ENCODE data around the gene BTN1A1. TPM values are rescaled to one million over a fixed set of nuclear protein-coding genes. Genes with fewer than 3 reads are reported as not detected.
A peak's percentile ranks its signal among the peaks of the same experiment; 100 is the strongest.

The BTN1A1 gene
- total RNA-seq, 4 donors from 2014 or later: not detected

- Histone ChIP-seq H3K27me3 (no peaks in the 10 kb centered on the region), H3K27ac (peak overlapping the region; percentile 35 to 89 (median 87)), H3K36me3 (no peaks in the 10 kb centered on the region), H3K4me1 (peaks cover 6 to 42% (median 18%) of the 10 kb centered on the region in 3 donors), H3K4me3 (peak overlapping the region; percentile 27 to 68 (median 54)), H3K9me3 (no peaks in the 10 kb centered on the region)
- intact Hi-C loops (cut with DNase I): no loop called here
- DNase-seq: no peak
- no peak for TF ChIP-seq CTCF (IDR thresholded peaks at IDR 0.05)
- no peak for TF ChIP-seq POLR2A (IDR thresholded peaks at IDR 0.05)
- WGBS, 2 donors: 0% methylated on average over 13 of the region's 13 CpGs
Measured at GRCh38 chr6:26553264-26553634, 53.1 kb downstream of the BTN1A1 start.

GRCh38 chr6:26553635-26554446 is 53.7 kb downstream of the BTN1A1 start:
- 0% methylated on average over 19 of the region's 19 CpGs for WGBS, 2 donors
- intact Hi-C loops (cut with DNase I): no loop called here
- no peak for DNase-seq

GRCh38 chr6:26554447-26554696 is 54.3 kb downstream of the BTN1A1 start:
- no peak for DNase-seq
- intact Hi-C loops (cut with DNase I): no loop called here
- no peaks in the 10 kb centered on the region for H3K36me3 ChIP-seq
- TF ChIP-seq CTCF (IDR thresholded peaks at IDR 0.05): no peak
- TF ChIP-seq POLR2A (IDR thresholded peaks at IDR 0.05): no peak
- 14 to 24% methylated on average over 1 of the region's 1 CpG for WGBS, 2 donors
- peaks cover 6 to 42% (median 18%) of the 10 kb centered on the region in 3 donors for H3K4me1 ChIP-seq
- peak overlapping the region in 3 of 4 donors; percentile 86 to 89 (median 88) for H3K27ac ChIP-seq
- H3K9me3 ChIP-seq: no peaks in the 10 kb centered on the region
- no peaks in the 10 kb centered on the region for H3K27me3 ChIP-seq
- H3K4me3 ChIP-seq: peak overlapping the region in 3 of 4 donors; percentile 51 to 68 (median 57)

More at GRCh38 chr6:26553635-26554446, 53.7 kb downstream of the BTN1A1 start:
- H3K4me1 ChIP-seq: peaks cover 6 to 42% (median 18%) of the 10 kb centered on the region in 3 donors
- H3K36me3 ChIP-seq: no peaks in the 10 kb centered on the region
- H3K4me3 ChIP-seq: peak overlapping the region; percentile 27 to 68 (median 54)
- H3K27me3 ChIP-seq: no peaks in the 10 kb centered on the region
- TF ChIP-seq CTCF (IDR thresholded peaks at IDR 0.05): no peak
- TF ChIP-seq POLR2A (IDR thresholded peaks at IDR 0.05): no peak
- H3K9me3 ChIP-seq: no peaks in the 10 kb centered on the region
- H3K27ac ChIP-seq: peak overlapping the region; percentile 35 to 89 (median 87)

DNA sequence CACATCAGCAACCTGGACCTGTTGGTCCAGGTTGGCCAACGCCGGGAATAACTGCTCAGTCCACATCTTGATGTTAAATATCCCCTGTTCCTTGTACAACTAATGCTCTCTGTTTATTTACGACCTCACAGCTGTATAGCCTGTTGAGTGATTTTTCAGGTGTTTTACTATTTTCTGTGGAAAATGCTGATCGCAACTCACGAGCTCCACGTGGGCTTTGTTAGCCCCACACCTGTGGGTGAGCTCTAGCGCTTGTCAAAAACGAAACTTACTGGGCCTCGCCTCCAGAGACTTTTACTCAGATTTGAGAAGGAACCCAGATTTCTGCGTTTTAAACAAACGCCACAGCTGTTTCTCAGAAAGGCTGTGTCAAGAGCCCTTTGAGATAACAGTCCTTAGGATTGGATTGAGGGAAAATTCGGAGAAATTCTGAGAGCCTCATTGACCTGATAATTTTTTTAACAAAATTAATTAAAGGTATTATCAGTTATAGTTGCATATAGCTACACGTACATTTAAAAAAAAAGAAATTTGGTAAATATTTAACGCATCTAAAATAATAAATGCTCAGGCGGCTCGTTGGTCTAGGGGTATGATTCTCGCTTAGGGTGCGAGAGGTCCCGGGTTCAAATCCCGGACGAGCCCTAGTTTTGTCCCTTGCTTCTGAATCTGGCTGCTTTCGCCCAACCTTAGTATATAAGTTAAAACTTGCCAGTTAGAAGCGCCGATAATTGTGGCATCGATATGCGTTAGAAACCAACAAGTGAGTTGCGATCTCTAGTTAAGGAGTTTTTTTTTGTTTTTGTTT is 54.8 kb downstream of the BTN1A1 start:
- TF ChIP-seq CTCF (IDR thresholded peaks at IDR 0.05) (no peak), POLR2A (IDR thresholded peaks at IDR 0.05) (no peak)
- Histone ChIP-seq H3K27ac (peak overlapping the region in 3 of 4 donors; percentile 86 to 89 (median 88)), H3K36me3 (no peaks in the 10 kb centered on the region), H3K9me3 (no peaks in the 10 kb centered on the region), H3K4me1 (peaks cover 6 to 40% (median 18%) of the 10 kb centered on the region in 3 donors), H3K4me3 (peak overlapping the region in 3 of 4 donors; percentile 51 to 68 (median 57)), H3K27me3 (no peaks in the 10 kb centered on the region)
- 15% methylated on average over 27 of the region's 27 CpGs for WGBS, 2 donors
- DNase-seq: no peak
- intact Hi-C loops (cut with DNase I): no loop called here
